Breast epithelium (tissue), 4 donors: ENCODE results near the gene PTF1A. TPM values are rescaled to one million over a fixed set of nuclear protein-coding genes. Genes with fewer than 3 reads are reported as not detected.

ENCODE experiments used
- DNase-seq, 2 donors: peaks; one replicate each; pipeline ENCODE4 v3.0.0-alpha.2; 2019; ENCODE audit warnings: low spot score in 2 of 2
- H3K27ac ChIP-seq, 2 donors: fragments of 200-600 bp; sonication (generic) in 1 of 2; one replicate each; pipeline ENCODE4 v1.5.1; 2016 to 2019; ENCODE audit warnings: mild to moderate bottlenecking in 1 of 2
- H3K27me3 ChIP-seq, 2 donors: fragments of 200-600 bp; sonication (generic) in 1 of 2; one replicate each; pipeline versions ENCODE4 v1.5.1 to v1.6.0; 2017 to 2019; ENCODE audit warnings: control low read depth in 1 of 2, mild to moderate bottlenecking in 1 of 2
- H3K36me3 ChIP-seq: fragments of 200-600 bp; one replicate; pipeline ENCODE4 v1.5.1; 2019
- H3K4me1 ChIP-seq, 2 donors: fragments of 200-600 bp; sonication (generic); one replicate each; pipeline ENCODE4 v1.5.1; 2016 to 2019; ENCODE audit warnings: control low read depth in 1 of 2
- H3K4me3 ChIP-seq, 3 donors: fragments of 200-600 bp; sonication (generic); 1 replicate in 2 of 3; 2 replicates in 1 of 3; pipeline ENCODE4 v1.5.1; 2016 to 2019; ENCODE audit warnings: mild to moderate bottlenecking in 3 of 3, moderate library complexity in 2 of 3
- H3K9me3 ChIP-seq, 2 donors: fragments of 200-600 bp; sonication (generic) in 1 of 2; one replicate each; pipeline ENCODE4 v1.5.1; 2016 to 2019; ENCODE audit warnings: control low read depth in 1 of 2
- POLR2A ChIP-seq: fragments of 450-650 bp; IDR thresholded peaks from one replicate; pipeline ENCODE4 v1.6.1; 2016; ENCODE audit warnings: antibody characterized with exemption, mild to moderate bottlenecking, moderate library complexity
- POLR2AphosphoS5 ChIP-seq, 3 donors: sonication (generic); formaldehyde crosslinking; IDR thresholded peaks; one replicate each; pipeline ENCODE4 v1.6.1; 2017; ENCODE audit warnings: antibody characterized with exemption in 3 of 3
- intact Hi-C: fragments of 100-400 bp; cut with DNase I; formaldehyde crosslinking; loops from one replicate; pipeline ENCODE4 v1.15.1; 2023; ENCODE audit warnings: low total_unique reads
- total RNA-seq, 3 donors: library from RNA; depleted of rRNA; stranded (reverse); fragments of >200 nt; gene quantifications; one replicate each; pipeline ENCODE4 v1.1.0, GENCODE V29; 2016
- TF ChIP-seq, protein P1 (sequence below), 3 donors: fragments of 450-650 bp; IDR thresholded peaks; one replicate each; pipeline ENCODE4 v1.5.1; 2016 to 2017; ENCODE audit warnings: antibody characterized with exemption in 3 of 3, mild to moderate bottlenecking in 3 of 3, moderate library complexity in 3 of 3

The PTF1A gene
- total RNA-seq, 3 donors from 2014 or later = not detected

DNA sequence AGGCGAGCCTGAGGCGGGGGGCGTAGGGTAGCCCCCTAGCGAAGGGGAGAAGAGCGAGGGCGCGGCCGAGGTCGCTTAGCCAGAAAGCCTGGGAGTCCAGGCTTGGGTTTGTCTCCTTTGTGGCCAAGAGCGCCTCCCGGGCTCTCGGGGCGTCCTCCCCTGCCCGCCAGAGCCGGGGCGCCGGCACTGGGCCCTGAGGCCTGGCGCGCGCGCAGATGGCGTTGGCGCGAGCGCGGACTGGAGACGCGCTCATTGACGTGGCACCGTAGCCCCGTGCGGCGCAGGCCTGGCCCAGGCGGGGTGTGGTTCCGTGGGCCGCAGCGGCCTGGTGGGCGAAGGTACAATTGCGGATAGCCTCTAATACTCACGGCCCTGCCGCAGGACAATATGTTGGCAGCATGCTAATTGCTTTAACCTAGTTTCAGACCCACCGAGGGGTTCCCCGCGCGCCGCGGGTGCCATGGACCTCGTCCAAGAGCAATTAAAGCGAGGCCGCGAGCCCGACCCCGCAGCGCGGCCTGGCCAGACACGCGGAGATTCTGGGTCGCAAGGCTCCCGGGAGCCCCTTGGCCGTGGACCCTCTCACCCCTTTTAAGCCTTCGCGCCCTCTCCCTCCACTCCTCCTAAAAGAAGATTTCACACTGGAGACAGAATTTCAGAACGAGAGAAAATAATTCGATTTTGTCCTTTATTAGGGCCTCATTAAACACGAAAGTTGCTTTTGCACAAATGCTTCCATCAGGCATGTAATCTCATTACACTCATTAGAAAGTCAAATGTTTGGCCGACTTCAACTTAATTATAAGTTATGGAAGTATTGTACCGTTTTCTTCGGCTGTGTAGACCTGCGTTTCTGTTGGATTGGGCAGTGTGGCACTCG is 3.1 kb downstream of the PTF1A start:
- Histone ChIP-seq H3K36me3 (no peaks in the 10 kb centered on the region), H3K4me3 (peak overlapping the region in 1 of 3 donors; percentile 11), H3K4me1 (no peaks in the 10 kb centered on the region)

DNA sequence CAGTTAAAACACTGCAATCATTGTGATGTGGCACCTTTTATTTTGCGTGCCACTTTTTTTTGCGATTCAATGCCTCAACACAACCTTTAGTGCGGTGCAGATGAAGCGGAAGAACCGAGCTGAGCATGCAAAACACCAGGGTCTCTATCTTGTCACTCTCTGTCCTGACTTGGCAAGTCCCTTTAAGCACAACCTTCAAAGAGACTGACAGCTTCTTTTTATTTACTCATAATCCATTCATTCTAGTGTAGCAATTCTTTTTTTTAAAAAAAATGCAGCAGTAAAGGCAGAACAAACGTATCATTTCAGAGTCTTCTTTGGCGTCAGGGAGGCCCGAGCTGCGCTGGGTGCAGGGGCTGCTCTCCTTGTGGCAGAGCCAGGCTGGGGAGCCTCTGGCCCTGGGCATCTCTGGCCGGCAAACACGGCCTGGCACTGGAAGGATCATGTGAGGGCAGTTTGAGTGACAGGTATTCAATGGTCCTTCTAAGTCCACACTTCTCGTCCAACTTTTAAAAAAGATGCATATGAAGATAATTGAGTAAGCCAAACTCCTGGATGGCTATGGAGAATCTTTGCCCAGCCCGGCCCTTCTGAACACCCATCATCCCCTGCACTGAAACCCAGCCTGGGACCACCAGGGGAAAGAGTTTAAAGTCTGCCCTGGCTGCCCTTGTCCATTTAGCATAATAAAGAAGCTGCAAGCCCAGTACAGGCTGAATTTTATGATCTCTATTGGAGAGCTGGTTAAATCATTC is 3.9 kb downstream of the PTF1A start:
- no peak for TF ChIP-seq POLR2AphosphoS5 (IDR thresholded peaks at IDR 0.05)
- TF ChIP-seq, protein P1, sequence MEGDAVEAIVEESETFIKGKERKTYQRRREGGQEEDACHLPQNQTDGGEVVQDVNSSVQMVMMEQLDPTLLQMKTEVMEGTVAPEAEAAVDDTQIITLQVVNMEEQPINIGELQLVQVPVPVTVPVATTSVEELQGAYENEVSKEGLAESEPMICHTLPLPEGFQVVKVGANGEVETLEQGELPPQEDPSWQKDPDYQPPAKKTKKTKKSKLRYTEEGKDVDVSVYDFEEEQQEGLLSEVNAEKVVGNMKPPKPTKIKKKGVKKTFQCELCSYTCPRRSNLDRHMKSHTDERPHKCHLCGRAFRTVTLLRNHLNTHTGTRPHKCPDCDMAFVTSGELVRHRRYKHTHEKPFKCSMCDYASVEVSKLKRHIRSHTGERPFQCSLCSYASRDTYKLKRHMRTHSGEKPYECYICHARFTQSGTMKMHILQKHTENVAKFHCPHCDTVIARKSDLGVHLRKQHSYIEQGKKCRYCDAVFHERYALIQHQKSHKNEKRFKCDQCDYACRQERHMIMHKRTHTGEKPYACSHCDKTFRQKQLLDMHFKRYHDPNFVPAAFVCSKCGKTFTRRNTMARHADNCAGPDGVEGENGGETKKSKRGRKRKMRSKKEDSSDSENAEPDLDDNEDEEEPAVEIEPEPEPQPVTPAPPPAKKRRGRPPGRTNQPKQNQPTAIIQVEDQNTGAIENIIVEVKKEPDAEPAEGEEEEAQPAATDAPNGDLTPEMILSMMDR (IDR thresholded peaks at IDR 0.05) = no peak
- intact Hi-C loops = no loop called here
- no peak overlapping the region for H3K4me3 ChIP-seq
- no peak for DNase-seq
- H3K27me3 ChIP-seq = peaks cover 0 to 97% of the 10 kb centered on the region in 2 donors
- no peaks in the 10 kb centered on the region for H3K36me3 ChIP-seq
- no peaks in the 10 kb centered on the region for H3K9me3 ChIP-seq
- no peak overlapping the region for H3K27ac ChIP-seq
- no peaks in the 10 kb centered on the region for H3K4me1 ChIP-seq

More for the DNA sequence above, 3.1 kb downstream of the PTF1A start:
- TF ChIP-seq POLR2AphosphoS5 (IDR thresholded peaks at IDR 0.05) = no peak
- TF ChIP-seq, protein P1 (IDR thresholded peaks at IDR 0.05) = no peak
- TF ChIP-seq POLR2A = no peak
- Histone ChIP-seq H3K27ac (no peak overlapping the region), H3K9me3 (no peaks in the 10 kb centered on the region), H3K27me3 (peaks cover 0 to 97% of the 10 kb centered on the region in 2 donors)
- intact Hi-C loops = no loop called here
- DNase-seq = no peak

DNA sequence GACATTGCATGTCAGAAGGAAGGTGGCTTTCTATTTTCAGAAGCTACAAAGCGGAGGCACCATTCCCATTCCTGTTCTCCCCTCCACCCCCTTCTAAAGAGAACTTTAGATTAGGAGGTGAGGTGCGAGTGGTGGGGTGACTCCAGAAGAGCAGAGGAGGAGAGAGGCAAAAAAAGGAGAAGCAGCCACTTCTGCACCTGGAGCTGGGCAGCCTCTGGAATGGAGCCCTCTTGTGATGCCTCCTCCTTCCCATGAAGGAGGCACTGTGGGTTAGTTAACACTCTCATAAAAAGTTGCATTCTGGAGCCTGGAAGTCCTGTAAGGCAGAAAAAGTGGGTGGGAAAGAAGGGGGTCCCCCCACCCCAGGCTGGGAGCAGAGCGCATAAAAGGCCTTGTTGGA is 4.8 kb downstream of the PTF1A start:
- TF ChIP-seq, protein P1 (IDR thresholded peaks at IDR 0.05) = no peak
- TF ChIP-seq POLR2A (no peak), POLR2AphosphoS5 (IDR thresholded peaks at IDR 0.05) (no peak)
- intact Hi-C loops = no loop called here
- H3K4me3 ChIP-seq = no peak overlapping the region

DNA sequence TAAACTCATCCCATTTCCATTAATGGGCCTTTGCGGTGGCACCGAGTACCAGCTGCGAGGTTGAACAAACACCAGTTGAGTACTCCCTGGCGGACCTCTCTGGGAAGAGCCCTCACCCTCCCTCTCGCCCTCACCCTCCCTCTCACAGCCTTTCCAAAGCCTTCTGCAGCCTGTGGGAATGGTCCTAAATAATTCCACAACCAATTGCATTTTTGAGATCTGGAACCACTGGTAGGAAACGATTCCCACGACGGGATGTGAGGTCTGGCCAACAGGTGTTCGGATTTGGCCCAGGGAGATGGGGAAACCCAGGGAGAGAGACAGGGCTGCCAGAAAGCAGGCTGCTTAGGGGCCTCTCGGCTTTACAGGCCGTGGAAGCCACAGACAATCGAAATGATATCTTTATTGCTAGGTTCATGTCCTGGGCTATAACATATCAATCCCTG is 5.3 kb downstream of the PTF1A start:
- intact Hi-C loops = no loop called here

More for the DNA sequence above, 4.8 kb downstream of the PTF1A start:
- H3K9me3 ChIP-seq = no peaks in the 10 kb centered on the region
- H3K27me3 ChIP-seq = peaks cover 0 to 88% of the 10 kb centered on the region in 2 donors
- H3K4me1 ChIP-seq = no peaks in the 10 kb centered on the region
- H3K36me3 ChIP-seq = no peaks in the 10 kb centered on the region
- DNase-seq = no peak
- H3K27ac ChIP-seq = no peak overlapping the region

More for the DNA sequence above, 5.3 kb downstream of the PTF1A start:
- H3K27me3 ChIP-seq = peaks cover 0 to 83% of the 10 kb centered on the region in 2 donors
- no peak for TF ChIP-seq POLR2A
- TF ChIP-seq, protein P1 (IDR thresholded peaks at IDR 0.05) = no peak
- no peak for TF ChIP-seq POLR2AphosphoS5 (IDR thresholded peaks at IDR 0.05)
- H3K9me3 ChIP-seq = no peaks in the 10 kb centered on the region
- DNase-seq = no peak
- H3K4me1 ChIP-seq = no peaks in the 10 kb centered on the region
- no peak overlapping the region for H3K27ac ChIP-seq
- no peaks in the 10 kb centered on the region for H3K36me3 ChIP-seq
- H3K4me3 ChIP-seq = no peak overlapping the region
